HG03354 (cell line): ENCODE measurements around the gene SPP1.

Experiments used
- ATAC-seq: cut with Tn5 transposase; IDR thresholded peaks from one replicate; pipeline ENCODE4 v1.9.1; 2021; ENCODE audit warnings: mild to moderate bottlenecking; ENCODE audit not compliant: unreplicated experiment, poor library complexity, severe bottlenecking

The SPP1 gene

DNA sequence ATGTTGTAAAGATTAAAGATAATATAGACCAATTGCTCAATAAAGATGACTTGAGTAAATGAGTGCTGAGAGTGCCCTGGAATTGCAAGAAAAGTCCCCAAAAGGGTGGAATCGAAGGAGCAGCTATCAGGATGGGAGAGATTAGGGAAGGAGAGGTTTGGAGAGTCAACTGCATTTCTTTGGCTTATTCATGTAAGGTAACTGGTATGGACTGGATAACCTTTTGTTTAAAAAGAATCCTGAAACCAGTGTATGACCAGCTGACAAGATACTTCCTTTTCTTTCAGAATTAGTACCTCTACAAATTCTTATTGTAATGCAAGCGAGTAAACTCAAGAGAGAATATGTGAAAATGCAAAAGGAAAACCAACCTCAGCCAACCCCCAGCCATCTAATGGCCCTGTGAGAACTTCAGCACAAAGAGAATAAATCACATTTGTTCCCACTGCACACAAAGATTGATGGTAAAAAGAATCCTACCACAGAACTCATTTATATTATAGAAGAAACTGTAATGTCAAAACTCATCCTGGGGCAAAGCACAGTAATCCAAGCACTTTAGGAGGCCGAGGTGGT is 24.5 kb upstream of the SPP1 start:
- no peak for ATAC-seq

DNA sequence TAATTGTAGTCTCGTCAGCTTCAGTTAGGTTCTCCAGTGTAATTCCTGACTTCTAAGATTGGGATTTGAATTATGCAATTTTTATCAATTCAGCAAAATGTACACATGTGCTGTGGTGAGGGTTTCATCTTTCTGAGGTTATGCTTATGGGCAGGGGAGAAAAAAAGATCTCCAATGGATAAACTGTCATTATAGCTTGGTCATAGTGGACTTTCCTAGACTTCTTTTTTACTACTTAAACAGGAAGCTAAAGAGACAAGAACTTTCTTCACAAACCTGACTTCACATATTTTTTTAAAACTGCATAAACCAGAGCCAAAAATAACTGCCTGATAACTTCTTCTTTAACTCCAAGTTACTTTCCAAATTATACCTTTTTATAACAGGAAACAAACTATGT is 21.7 kb upstream of the SPP1 start:
- no peak for ATAC-seq

DNA sequence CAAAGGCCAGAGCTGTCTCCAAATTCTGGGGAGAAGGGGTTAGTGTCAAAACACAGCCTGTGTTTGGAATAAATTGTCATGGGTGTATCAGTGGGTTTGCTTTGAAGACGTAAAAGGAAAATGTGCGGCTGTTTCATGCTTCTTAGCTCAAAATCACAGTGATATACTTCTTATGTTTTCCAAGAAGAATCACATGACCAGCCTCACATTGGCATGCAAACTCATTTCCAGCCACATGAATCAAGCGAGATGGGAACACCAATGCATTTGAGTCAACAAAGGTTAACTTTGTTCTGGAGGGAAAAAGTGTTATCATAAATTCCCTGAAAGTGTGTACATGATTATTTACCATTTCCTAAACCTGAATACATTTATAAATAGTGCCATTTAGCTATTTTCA is 19.0 kb upstream of the SPP1 start:
- no peak for ATAC-seq

DNA sequence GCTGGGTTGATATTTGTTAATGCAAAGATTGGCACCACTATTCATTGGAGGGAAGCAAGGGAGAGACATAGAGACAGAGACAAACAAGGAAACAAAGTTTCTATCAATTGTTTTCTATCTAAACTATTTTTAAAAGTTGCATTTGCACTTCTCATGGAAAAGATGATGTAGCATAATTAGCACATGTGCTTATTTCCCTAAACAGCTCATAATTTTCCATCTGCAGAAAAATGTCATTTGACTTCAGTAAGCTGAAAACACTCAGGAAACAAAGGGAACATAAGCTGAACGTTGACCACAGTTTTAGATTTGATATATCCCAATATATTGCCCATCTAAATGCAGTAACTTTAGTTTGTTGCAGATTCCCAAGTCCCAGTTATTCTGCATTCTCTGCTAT is 18.5 kb upstream of the SPP1 start:
- ATAC-seq, result no peak

DNA sequence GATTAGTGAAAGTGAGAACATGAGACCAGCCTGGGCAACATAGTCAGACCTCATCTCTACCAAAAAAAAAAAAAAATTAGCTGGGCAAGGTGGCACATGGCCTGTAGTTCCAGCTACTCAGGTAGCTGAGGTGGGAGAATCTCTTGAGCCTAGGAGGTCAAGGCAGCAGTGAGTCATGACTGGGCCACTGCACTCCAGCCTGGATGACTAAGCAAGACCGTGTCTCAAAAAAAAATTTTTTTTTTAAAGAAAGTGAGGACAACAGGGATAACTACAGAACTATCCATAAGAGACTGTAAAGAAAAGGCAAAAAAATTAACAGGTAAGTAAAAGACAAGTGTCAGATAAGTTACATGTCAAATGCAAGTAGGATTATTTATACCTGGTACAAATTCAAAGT is 13.5 kb upstream of the SPP1 start:
- no peak for ATAC-seq

DNA sequence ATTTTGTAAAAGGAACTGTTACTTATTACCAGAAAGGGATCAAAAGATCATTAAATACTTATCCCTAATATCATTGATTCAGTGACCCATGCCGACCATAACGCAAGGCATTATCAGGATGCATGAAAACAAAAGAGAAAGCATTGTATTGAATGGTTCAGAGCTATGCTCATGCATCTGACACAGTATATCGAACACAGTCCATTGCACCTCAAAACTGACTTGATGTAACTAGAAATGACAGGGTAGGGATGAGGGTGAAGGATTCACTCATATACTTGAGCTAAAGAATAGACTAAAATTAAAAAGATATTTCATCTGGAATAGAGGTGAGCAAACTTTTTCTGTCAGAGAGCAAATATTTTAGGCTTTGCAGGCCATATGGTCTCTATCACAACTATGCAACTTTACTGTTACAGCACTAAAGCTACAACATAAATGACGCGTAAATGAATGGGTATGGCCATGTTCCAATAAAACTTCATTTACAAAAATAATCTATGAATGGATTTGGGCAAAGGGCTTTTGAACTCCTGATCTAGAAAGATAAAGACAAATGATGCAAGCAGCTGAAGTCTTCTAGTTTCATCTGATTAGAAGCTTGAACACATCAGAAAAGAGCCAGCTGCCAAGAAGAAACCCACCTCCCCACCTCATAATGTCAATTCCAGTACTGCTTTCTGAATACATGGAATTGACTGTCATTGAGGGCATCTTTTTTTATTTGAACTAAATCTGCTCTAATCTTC is 12.9 kb upstream of the SPP1 start:
- no peak for ATAC-seq

DNA sequence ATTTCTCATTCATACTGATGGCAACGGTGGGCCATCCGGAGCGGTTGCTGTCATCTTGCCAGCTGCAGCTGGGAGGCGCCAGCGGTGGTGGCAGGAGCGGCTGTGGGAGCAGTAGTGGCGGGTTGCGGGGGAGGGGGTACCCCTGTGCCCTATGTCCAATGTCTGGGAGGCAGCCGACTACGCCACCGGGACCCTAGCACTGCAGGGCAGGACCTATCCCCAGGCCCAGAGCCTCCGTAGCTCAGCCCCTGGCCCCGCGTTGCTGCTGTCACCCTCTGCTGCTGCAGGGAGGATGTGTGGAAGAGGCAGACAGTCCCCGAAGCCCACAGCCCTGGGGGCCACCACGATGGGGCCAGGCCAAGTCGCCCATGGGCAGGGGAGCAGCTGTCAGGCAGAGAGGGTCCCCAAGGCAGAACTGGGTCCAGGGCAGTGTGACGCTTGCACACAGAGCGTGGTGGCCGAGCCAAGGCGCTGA is 10.0 kb upstream of the SPP1 start:
- no peak for ATAC-seq

DNA sequence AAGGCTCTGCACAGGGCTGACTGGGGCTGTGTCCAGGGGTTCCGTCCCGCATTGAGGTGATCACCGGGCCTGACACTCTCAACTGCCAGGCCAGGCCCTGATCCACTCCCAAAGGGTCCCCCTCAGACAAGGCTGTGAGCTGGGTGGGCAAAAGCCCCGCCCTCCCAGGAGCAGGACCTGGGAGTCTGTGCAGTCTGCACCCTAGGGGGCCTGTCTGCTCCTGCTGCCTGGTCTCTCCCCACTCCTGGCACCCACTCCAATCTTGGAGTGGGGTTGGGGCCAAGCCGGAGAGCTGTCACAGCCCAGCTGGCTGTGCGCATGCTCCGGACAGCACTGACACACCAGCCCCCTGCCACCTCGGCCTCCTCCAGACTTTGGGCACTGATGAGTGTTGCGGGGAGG is 9.4 kb upstream of the SPP1 start:
- no peak for ATAC-seq

DNA sequence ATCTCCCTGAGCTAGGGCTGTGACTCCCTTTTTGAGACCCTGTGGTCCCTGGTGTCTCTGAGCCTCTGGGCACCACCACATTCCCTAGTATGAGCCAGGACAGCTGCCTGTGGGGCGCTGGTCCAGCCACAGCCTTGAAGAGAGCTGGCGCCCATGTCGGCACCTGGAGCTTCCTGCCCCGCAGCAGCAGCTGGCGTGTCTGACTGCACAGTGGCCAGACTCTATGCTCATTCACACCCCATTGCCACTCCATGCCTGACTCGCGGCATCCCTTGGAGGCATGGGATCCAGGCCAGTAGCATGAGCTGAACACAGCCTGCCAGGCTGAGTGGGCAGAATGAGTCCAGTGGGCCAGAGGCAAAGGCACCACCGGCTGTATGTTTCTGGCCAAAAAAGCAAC is 8.3 kb upstream of the SPP1 start:
- no peak for ATAC-seq

DNA sequence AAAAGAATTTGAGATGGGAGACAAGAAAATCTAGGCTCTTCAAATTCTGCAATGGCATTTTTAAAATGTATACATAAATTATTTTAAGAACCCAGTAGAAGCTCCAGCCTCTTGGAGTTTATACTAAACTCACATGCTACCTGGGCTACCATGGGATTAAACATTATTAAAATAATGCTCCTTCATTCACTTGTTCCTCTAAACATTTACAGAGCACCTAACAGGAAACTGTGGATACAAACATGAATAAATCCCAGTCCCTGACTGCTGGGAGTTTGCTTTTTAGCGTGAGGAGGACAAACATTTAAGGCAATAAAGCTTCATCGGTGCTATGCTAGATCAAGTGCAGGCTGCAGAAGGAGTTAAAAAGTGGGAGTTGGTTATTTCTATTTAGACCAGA is 5.4 kb upstream of the SPP1 start:
- no peak for ATAC-seq

DNA sequence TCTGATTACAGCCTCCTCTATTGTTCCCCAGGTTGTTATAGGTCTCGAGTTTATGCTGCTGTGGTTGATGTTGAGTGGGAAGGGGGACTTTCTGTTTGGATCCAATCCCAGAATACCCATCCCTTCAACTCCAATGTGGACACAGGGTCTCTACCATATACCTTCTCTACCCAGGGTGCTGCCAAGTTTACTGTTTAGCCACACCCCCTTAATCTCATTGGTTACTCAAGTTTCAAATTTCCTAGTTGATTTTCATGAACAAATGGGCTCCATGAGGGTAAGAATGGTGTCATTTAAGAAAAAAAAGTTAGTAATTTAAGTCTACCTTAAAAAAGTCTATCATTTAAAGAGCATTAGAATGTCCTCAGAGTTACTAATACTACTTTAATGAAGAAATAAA is 3.6 kb upstream of the SPP1 start:
- no peak for ATAC-seq

DNA sequence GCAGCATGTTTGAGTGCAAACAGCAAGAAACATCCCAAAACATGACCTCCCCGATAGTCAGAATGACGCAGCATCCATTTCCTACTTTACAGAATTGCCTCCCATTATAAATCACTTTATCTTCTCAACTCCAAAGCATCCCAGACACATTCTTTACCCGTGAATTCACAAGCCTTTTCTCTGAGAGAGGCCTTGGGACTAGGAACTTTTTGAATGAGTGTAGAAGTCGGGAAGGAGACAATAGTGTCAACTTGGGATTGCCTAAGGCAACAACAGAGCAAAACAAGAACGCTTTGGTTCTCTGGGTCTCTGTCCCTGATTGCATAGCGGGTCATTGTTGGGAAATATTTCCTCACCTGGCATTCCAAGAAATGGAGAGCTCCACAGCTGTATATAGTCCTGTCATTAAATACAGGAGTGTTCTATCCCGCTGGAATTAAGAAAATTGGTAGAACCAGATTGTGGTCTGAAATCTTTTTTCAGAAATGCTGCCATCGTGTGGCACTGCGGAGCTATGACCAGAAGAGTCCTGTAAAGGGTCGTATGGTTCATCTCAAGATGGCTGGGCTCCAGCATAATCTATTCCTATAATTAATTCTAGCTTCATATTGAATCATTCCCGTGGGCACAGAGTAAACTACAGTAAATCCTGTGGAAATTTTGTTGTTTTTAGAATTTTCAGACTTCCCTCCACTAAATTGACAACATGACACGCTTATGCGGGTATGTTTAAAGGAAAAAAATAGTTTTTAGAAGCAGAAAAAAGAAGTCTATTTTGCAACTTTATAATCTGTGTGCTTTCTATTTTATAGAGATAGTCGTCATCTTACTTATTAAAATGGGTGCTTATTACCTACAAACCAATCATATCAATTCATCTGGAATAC is 2.0 kb upstream of the SPP1 start:
- ATAC-seq, result peak; percentile 77

DNA sequence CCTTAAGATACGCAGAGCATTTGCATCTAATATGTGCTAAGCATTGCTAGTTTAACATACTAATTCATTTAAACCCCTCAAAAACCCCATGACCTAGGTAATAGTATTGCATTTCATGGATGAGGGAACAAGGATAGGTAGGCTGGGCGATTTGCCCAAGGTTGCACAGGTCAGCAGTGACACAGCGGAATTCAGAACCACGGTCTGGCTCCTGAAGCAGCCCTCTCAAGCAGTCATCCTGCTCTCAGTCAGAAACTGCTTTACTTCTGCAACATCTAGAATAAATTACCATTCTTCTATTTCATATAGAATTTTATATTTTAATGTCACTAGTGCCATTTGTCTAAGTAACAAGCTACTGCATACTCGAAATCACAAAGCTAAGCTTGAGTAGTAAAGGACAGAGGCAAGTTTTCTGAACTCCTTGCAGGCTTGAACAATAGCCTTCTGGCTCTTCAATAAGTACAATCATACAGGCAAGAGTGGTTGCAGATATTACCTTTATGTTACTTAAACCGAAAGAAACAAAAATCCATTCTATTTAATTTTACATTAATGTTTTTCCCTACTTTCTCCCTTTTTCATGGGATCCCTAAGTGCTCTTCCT is 555 bp upstream of the SPP1 start:
- ATAC-seq, result peak; percentile 45

DNA sequence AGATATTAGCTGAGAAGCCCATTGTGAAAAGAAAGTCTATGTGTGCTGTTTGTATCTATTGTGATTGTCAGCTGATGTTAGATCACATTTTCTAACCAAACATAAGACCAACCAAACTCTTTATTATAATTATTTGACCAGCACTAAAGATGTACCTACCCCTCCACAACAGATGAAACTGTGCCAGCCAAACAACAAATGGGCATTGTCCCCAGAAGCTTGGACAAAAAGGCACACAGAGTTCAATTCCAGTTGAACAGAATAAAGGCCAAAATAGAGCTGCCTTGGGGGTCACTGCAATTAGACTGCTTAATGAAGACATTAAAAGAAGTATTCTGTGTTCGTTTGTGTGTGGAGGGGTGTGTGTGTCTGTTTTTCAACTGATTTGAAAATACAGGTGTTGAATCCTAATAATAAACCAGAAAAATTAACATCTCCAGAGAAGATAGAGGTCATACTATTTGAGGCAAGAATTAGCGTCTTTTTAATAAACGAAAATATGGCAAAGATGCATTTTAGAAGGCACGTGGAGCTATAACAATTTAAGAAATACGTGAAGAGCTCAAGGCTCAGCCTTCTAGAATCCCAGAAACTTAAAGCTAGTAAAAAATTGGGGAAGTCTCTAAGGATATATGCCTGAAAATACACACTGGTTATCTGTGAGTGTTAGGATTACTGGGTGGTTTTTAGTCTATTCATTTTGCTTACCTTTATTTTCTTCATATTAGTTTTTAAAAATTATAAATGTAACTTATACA is 2.2 kb downstream of the SPP1 start:
- ATAC-seq, result no peak

DNA sequence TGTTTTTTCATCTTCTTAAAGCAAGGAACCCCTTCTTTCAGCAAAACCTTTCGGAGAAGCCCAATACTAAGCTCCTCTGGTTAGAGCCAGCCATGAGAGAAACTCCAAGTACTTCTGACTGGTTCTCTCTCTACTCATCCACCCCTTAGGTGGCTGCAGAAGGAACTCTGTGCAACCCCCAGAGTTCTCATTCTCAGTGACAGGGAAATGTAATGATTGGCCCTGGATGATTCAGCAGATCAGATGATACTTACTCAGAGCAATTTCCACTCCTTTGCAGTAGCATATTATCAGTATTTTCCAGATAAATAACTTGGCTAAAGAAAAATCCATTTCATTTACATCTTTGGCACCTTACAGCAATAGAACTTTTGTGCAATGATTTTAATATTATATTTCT is 3.2 kb downstream of the SPP1 start:
- ATAC-seq, result no peak

DNA sequence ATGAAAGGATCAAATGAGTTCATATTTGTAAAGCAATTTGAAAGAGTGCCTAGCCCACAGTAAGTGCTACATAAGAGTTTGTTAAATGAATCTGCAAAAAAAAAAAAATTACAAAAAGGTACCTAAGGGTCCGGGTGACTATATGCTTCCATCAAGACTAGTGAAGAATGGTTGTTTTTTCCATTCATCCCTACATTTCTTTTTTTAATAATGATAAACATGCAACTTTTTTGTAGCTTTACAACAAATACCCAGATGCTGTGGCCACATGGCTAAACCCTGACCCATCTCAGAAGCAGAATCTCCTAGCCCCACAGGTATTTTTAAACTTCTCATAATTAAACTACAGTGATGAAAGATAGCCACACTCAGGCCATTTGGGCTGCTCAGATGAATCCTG is 4.3 kb downstream of the SPP1 start:
- ATAC-seq, result no peak

DNA sequence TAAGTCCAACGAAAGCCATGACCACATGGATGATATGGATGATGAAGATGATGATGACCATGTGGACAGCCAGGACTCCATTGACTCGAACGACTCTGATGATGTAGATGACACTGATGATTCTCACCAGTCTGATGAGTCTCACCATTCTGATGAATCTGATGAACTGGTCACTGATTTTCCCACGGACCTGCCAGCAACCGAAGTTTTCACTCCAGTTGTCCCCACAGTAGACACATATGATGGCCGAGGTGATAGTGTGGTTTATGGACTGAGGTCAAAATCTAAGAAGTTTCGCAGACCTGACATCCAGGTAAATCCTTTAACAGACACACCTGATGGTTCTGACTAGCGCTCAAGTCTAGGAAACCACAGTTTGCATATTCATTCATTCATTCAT is 6.0 kb downstream of the SPP1 start:
- ATAC-seq, result no peak

DNA sequence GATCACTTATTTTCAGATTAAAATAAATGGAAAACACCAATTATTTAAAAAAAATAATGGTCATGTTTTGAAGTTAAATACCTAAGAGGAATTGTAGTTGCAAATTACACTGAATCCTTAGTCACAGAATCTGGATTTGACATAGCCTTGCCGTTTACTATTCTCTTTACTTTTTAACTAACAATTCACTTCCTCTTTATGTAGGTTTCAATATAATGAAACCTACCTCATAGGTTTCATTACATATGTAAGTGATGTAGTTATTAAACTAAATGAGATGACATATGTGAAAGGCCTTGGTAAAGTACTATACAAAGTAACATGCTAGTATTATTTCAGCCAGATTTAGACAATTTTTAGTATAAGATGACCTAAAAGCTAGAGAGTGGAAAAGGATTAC is 6.5 kb downstream of the SPP1 start:
- peak; percentile 73 for ATAC-seq

DNA sequence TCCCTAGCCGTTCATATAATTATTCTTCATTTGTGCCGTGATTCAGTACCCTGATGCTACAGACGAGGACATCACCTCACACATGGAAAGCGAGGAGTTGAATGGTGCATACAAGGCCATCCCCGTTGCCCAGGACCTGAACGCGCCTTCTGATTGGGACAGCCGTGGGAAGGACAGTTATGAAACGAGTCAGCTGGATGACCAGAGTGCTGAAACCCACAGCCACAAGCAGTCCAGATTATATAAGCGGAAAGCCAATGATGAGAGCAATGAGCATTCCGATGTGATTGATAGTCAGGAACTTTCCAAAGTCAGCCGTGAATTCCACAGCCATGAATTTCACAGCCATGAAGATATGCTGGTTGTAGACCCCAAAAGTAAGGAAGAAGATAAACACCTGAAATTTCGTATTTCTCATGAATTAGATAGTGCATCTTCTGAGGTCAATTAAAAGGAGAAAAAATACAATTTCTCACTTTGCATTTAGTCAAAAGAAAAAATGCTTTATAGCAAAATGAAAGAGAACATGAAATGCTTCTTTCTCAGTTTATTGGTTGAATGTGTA is 7.0 kb downstream of the SPP1 start:
- no peak for ATAC-seq
